GM10248 (cell line): ENCODE measurements around the gene EFNA3.

Experiments
- CTCF ChIA-PET: fragments of 300-600 bp; sonication (Branson Sonifier 250); formaldehyde crosslinking; extraction: SDS; loops from one replicate; lab custom pipeline; 2021; ENCODE audit warnings: antibody characterized with exemption; lab: Yijun Ruan, JAX
- POLR2A ChIA-PET: fragments of 350-650 bp; sonication (Branson Sonifier 250); formaldehyde crosslinking; extraction: SDS; loops from one replicate; lab custom pipeline; 2020; ENCODE audit warnings: antibody characterized with exemption; lab: Yijun Ruan, JAX
- DNase-seq: peaks from one replicate; pipeline ENCODE4 v3.0.0; 2012; ENCODE audit errors: extremely low spot score
- CTCF ChIP-seq: IDR thresholded peaks from 2 replicates; pipeline ENCODE4 v1.5.1; 2012; ENCODE audit warnings: mild to moderate bottlenecking, low read depth; ENCODE audit errors: extremely low read depth, missing control alignments, control extremely low read depth

EFNA3 gene

GRCh38 chr1:155051777-155052398 lies 26.7 kb upstream of the EFNA3 start:
- DNase-seq, result peak; percentile 57
- ChIA-PET CTCF (interaction anchor here (1.0 to 20.4 kb wide), 15 partner anchors 7 to 492 kb away, joined by 3 to 285 read pairs (median 5); partner anchors contain the start of genes EFNA4 and KRTCAP2), POLR2A (interaction anchor here (0.6 kb wide), 1 partner anchor 385 kb away, joined by 4 read pairs; no protein-coding TSS in a partner anchor)
- no peak for TF ChIP-seq CTCF

- CTCF ChIA-PET, result interaction anchor here (1.0 to 20.4 kb wide), 10 partner anchors 8 to 493 kb away, joined by 3 to 285 read pairs (median 4); partner anchors contain the start of genes EFNA4 and KRTCAP2
- peak; percentile 48 for DNase-seq
- POLR2A ChIA-PET, result no interaction called here
Observed at GRCh38 chr1:155052439-155053395, 25.9 kb upstream of the EFNA3 start.

GRCh38 chr1:155053531-155054105 lies 25.0 kb upstream of the EFNA3 start:
- POLR2A ChIA-PET, result no interaction called here
- CTCF ChIA-PET, result interaction anchor here (1.0 to 20.4 kb wide), 15 partner anchors 8 to 494 kb away, joined by 3 to 285 read pairs (median 4); partner anchors contain the start of genes EFNA4, KRTCAP2, PBXIP1 and PMVK
- DNase-seq, result no peak

More at GRCh38 chr1:155052439-155053395, 25.9 kb upstream of the EFNA3 start:
- peak; percentile 29 for TF ChIP-seq CTCF

GRCh38 chr1:155057104-155057503 lies 21.5 kb upstream of the EFNA3 start:
- no peak for TF ChIP-seq CTCF
- ChIA-PET CTCF (interaction anchor here (0.9 to 16.0 kb wide), 9 partner anchors 11 to 497 kb away, joined by 3 to 285 read pairs (median 6); partner anchors contain the start of genes ADAM15 and PBXIP1), POLR2A (interaction anchor here (0.8 kb wide), 1 partner anchor 116 kb away, joined by 3 read pairs; the partner anchor contains the start of gene KRTCAP2)
- DNase-seq, result no peak

More at GRCh38 chr1:155053531-155054105, 25.0 kb upstream of the EFNA3 start:
- TF ChIP-seq CTCF, result no peak

- POLR2A ChIA-PET, result no interaction called here
- CTCF ChIA-PET, result interaction anchor here (1.3 to 16.0 kb wide), 8 partner anchors 11 to 498 kb away, joined by 3 to 285 read pairs (median 12); partner anchors contain the start of genes ADAM15 and PBXIP1
- TF ChIP-seq CTCF, result no peak
- no peak for DNase-seq
Observed at GRCh38 chr1:155057788-155058211, 20.8 kb upstream of the EFNA3 start.
